T47D (cell line): ENCODE measurements around the gene NGB.
"Not testable (repeated sequence)": the region's sequence is repeated elsewhere in the genome, so short reads cannot be mapped to it uniquely, and the experiment has no call there.

ENCODE experiments used
- DNase-seq, 2 experiments: peaks; one replicate each; pipeline versions ENCODE4 v3.0.0 to v3.0.0-alpha.2; 2011 to 2012; ENCODE audit warnings: low read depth in 1 of 2, low spot score in 1 of 2
- JUND ChIP-seq: IDR thresholded peaks from 2 replicates; pipeline ENCODE4 v1.6.1; 2012; ENCODE audit warnings: low read depth
- in situ Hi-C: cut with HindIII; loops from 2 replicates; pipeline ENCODE4 v1.10.0; 2016; ENCODE audit warnings: low sequenced_read_pairs, low pct_unique_long_range_greater_than_20kb

Gene NGB

DNA sequence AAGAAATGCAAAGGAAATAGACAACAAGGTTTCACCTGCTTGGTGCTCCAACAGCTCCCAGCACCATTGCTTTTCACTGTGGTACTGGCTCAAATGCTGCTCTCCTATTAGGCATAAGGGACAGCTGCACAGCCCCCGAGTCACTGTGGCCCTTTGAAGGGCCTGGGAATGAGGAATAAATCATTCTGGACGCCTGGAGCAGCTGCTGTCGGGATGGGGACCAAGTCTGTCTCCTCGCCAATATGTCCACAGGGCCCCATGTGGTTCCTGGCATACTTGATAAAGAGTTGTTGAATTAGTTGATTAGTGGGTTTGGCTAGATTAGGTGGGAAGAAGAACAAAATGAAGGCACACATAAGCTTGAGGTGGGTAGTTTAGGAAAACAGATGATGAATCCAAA lies 13.1 kb upstream of the NGB start:
- TF ChIP-seq JUND, result no peak
- no peak for DNase-seq
- in situ Hi-C loops, result no loop called here

DNA sequence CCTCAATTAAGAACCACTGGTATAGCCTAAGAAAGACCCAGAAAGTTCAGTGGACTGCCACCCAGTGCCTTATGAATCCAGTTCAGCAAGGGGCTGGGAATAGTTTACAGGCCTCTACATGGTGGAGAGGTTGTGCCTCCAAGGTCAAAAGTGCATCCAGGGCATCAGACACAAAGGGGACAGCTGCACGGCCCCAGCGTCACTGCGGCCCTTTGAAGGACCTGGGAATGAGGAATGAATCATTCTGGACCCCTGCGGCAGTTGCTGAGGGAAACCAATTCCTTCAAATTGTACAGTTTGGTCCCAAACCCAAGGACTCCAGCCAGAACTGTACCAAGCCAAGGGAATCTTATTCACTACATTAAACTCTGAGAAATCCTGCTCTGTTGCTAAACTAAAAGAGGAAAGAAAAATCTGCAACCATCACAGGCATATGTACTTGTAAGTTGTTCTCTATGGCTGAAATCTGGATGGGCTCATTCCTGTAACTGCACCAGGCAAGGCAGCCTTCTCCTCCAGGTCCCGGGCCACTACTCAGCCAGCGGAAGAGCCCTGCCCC lies 10.9 kb upstream of the NGB start:
- in situ Hi-C loops, result no loop called here
- DNase-seq, result no peak
- no peak for TF ChIP-seq JUND

- in situ Hi-C loops, DNase-seq: not testable (repeated sequence)
Observed at GRCh38 chr14:77280921-77281320, 9.9 kb upstream of the NGB start.

DNA sequence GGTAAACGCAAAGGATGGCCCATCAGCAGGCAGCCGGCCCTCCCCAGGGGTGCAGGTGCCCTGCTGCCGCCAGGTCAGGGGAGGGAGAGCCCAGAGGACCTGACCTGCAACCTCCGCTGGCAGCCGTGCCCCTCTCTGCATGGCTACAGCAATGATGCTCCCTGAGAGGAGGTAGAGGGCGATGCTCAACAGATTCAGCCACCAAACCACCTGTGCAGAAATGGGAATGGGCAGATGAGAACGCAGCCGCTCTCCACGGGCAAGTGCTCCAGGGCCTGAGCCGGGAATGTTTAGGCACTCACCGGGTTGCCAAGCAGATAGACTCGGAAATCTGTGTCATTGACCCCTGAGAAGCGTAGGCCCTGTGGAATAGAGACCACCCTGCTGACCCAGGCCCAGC lies 8.7 kb upstream of the NGB start:
- in situ Hi-C loops, result no loop called here
- no peak for TF ChIP-seq JUND
- DNase-seq, result no peak

- in situ Hi-C loops, result no loop called here
- no peak for TF ChIP-seq JUND
- DNase-seq, result no peak
Observed at GRCh38 chr14:77278461-77279230, 7.6 kb upstream of the NGB start.

- in situ Hi-C loops, result no loop called here
- DNase-seq, result no peak
- no peak for TF ChIP-seq JUND
Observed at GRCh38 chr14:77276959-77277358, 6.0 kb upstream of the NGB start.

GRCh38 chr14:77276295-77276935 lies 5.4 kb upstream of the NGB start:
- no peak for TF ChIP-seq JUND
- in situ Hi-C loops, result no loop called here
- no peak for DNase-seq

- no peak for TF ChIP-seq JUND
- DNase-seq, result no peak
- in situ Hi-C loops, result no loop called here
Observed at GRCh38 chr14:77275601-77276017, 4.6 kb upstream of the NGB start.

DNA sequence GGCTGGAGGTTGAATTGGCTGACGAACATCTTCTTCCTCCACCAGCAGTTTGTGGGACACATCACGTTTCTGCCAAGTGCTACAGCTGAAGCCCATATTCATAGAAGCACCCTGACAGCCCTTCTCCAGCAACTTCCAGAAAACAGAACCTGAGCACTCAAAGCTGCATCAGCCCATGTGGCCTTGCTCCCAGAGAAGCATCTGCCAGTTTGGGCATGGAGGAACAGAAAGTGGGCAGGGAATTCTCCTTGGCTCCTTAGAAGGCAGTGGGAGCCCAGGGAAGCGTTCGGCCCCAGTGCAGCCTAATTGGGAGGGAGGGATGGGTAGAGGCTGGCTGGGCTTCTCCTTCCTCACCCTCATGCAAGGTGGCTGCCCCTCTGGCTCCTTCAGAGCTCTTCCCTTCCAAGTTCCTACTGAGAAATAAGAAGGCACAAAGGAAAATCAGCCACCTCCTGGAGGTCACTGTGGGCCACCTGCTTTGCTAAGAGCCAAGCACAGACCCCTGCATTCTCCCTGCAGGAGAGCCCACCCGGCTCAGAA lies 4.1 kb upstream of the NGB start:
- TF ChIP-seq JUND, result no peak
- no peak for DNase-seq
- in situ Hi-C loops, result no loop called here

GRCh38 chr14:77273796-77274195 lies 2.8 kb upstream of the NGB start:
- in situ Hi-C loops, result no loop called here
- no peak for TF ChIP-seq JUND

GRCh38 chr14:77272261-77272660 lies 1.3 kb upstream of the NGB start:
- no peak for DNase-seq
- in situ Hi-C loops, result no loop called here
- no peak for TF ChIP-seq JUND

More at GRCh38 chr14:77273796-77274195, 2.8 kb upstream of the NGB start:
- DNase-seq, result no peak

DNA sequence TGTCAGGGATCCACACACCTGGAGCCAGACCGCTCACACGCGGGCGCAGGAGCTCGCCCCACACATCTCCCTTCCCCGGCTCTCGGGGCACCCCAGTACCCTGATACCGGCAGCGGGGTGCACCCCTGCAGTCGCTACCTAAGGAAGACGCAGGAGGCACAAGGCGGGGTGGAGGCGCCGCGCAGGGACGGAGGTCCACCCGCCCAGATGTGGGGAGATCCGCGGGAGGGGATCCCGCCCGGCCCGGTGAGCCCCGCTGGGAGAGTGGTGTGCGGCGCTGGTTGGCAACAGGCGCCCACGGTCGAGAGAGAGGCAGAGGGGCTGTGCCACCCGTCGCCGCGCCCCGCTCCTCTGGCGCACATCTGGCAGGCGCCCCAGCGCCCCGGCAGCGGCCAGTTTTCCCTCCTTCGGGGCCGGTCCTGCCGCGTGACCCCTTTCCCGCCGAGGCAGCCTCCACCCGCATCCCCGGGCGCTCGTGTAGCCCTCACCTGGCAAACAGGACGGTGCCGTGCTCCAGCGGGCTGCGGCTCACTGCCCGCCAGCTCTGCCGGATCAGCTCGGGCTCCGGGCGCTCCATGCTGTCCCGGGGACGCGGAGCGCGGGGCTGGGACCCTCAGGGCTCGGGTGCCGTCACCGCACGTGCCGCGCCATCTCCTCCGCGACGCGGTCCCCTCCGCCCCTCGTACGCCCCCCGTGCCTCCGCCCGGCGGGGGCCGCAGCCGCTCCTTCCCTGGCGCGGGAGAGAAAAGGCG lies 469 bp downstream of the NGB start:
- TF ChIP-seq JUND, result no peak
- in situ Hi-C loops, result no loop called here
- DNase-seq, result no peak
